Activated T-cell treated with anti-CD3 and anti-CD28 coated beads for 24 hours (primary cell): ENCODE measurements around the gene NOVA2.

ENCODE experiments used
- DNase-seq: peaks from one replicate; pipeline ENCODE4 v3.0.0-alpha.2; 2020; ENCODE audit warnings: low read depth

The NOVA2 gene

GRCh38 chr19:45962021-45962420 is 11.6 kb downstream of the NOVA2 start:
- no peak for DNase-seq

- no peak for DNase-seq
Observed at GRCh38 chr19:45960595-45961235, 12.9 kb downstream of the NOVA2 start.

- no peak for DNase-seq
Observed at GRCh38 chr19:45959517-45960025, 14.1 kb downstream of the NOVA2 start.

- DNase-seq: no peak
Observed at GRCh38 chr19:45958769-45959516, 14.7 kb downstream of the NOVA2 start.

GRCh38 chr19:45958320-45958719 is 15.3 kb downstream of the NOVA2 start:
- no peak for DNase-seq

GRCh38 chr19:45955905-45956608 is 17.6 kb downstream of the NOVA2 start:
- no peak for DNase-seq

- DNase-seq: no peak
Observed at GRCh38 chr19:45954156-45954555, 19.5 kb downstream of the NOVA2 start.

- DNase-seq: no peak
Observed at GRCh38 chr19:45953676-45954075, 20.0 kb downstream of the NOVA2 start.

- DNase-seq: peak; percentile 23
Observed at GRCh38 chr19:45952686-45953505, 20.8 kb downstream of the NOVA2 start.

- DNase-seq: no peak
Observed at GRCh38 chr19:45952341-45952685, 21.4 kb downstream of the NOVA2 start.

- no peak for DNase-seq
Observed at GRCh38 chr19:45947926-45948325, 25.7 kb downstream of the NOVA2 start.

GRCh38 chr19:45940515-45940805 is 33.2 kb downstream of the NOVA2 start:
- no peak for DNase-seq

- no peak for DNase-seq
Observed at GRCh38 chr19:45939792-45940514, 33.7 kb downstream of the NOVA2 start.

- DNase-seq: no peak
Observed at GRCh38 chr19:45938733-45939319, 34.8 kb downstream of the NOVA2 start.

GRCh38 chr19:45935267-45935666 is 38.4 kb downstream of the NOVA2 start:
- DNase-seq: no peak

GRCh38 chr19:45934551-45935230 is 39.0 kb downstream of the NOVA2 start:
- no peak for DNase-seq

- no peak for DNase-seq
Observed at GRCh38 chr19:45933759-45934158, 39.9 kb downstream of the NOVA2 start.

- no peak for DNase-seq
Observed at GRCh38 chr19:45931055-45931454, 42.6 kb downstream of the NOVA2 start.

GRCh38 chr19:45929247-45929646 is 44.4 kb downstream of the NOVA2 start:
- no peak for DNase-seq

- DNase-seq: peak; percentile 75
Observed at GRCh38 chr19:45927565-45928261, 46.0 kb downstream of the NOVA2 start.
